Endometrial microvascular endothelial cells (primary cell): ENCODE measurements around the gene PCDH19. TPM values are rescaled to one million over a fixed set of nuclear protein-coding genes. Genes with fewer than 3 reads are reported as not detected.

Source experiments
- in situ Hi-C: cut with HindIII; loops from 2 replicates; pipeline ENCODE4 v1.10.0; 2017; ENCODE audit warnings: low sequenced_read_pairs, low pct_unique_long_range_greater_than_20kb; ENCODE audit errors: inconsistent ontology term
- total RNA-seq: library from RNA; depleted of rRNA; stranded (reverse); fragments of >200 nt; gene quantifications from one replicate; pipeline ENCODE4 v1.2.3, GENCODE V29; 2015; ENCODE audit errors: inconsistent ontology term

The PCDH19 gene
- total RNA-seq, 1 donor from 2014 or later = not detected

- in situ Hi-C loops = no loop called here
These were observed 2.8 kb downstream of the PCDH19 start for GRCh38 chrX:100407147-100407783.

GRCh38 chrX:100405424-100405823 is 4.6 kb downstream of the PCDH19 start:
- in situ Hi-C loops = no loop called here

GRCh38 chrX:100404851-100405250 is 5.2 kb downstream of the PCDH19 start:
- in situ Hi-C loops = no loop called here

GRCh38 chrX:100395781-100396180 is 14.3 kb downstream of the PCDH19 start:
- in situ Hi-C loops = no loop called here

GRCh38 chrX:100381619-100382018 is 28.5 kb downstream of the PCDH19 start:
- in situ Hi-C loops = no loop called here

- in situ Hi-C loops = no loop called here
These were observed 30.6 kb downstream of the PCDH19 start for GRCh38 chrX:100379388-100379986.

- in situ Hi-C loops = no loop called here
These were observed 32.2 kb downstream of the PCDH19 start for GRCh38 chrX:100377826-100378225.

GRCh38 chrX:100376576-100376975 is 33.5 kb downstream of the PCDH19 start:
- in situ Hi-C loops = no loop called here

- in situ Hi-C loops = no loop called here
These were observed 36.4 kb downstream of the PCDH19 start for GRCh38 chrX:100373673-100374072.

- in situ Hi-C loops = no loop called here
These were observed 41.9 kb downstream of the PCDH19 start for GRCh38 chrX:100368167-100368566.

- in situ Hi-C loops = no loop called here
These were observed 46.2 kb downstream of the PCDH19 start for GRCh38 chrX:100363896-100364295.

GRCh38 chrX:100358766-100359165 is 51.3 kb downstream of the PCDH19 start:
- in situ Hi-C loops = no loop called here

GRCh38 chrX:100356351-100356896 is 53.6 kb downstream of the PCDH19 start:
- in situ Hi-C loops = no loop called here

GRCh38 chrX:100355680-100356079 is 54.4 kb downstream of the PCDH19 start:
- in situ Hi-C loops = no loop called here

GRCh38 chrX:100353326-100353725 is 56.7 kb downstream of the PCDH19 start:
- in situ Hi-C loops = no loop called here

GRCh38 chrX:100350704-100351489 is 59.2 kb downstream of the PCDH19 start:
- in situ Hi-C loops = no loop called here

GRCh38 chrX:100349391-100349790 is 60.7 kb downstream of the PCDH19 start:
- in situ Hi-C loops = no loop called here

- in situ Hi-C loops = no loop called here
These were observed 68.9 kb downstream of the PCDH19 start for GRCh38 chrX:100341142-100341510.

- in situ Hi-C loops = no loop called here
These were observed 69.5 kb downstream of the PCDH19 start for GRCh38 chrX:100340491-100341141.
